IMR-90 (cell line): ENCODE data around the gene ELL. TPM values are rescaled to one million over a fixed set of nuclear protein-coding genes. Genes with fewer than 3 reads are reported as not detected.

Experiments
- ATAC-seq: fragments of 200-7000 bp; cut with Tn5 transposase; 2 replicates; pipeline ENCODE4 v1.9.1; 2020; ENCODE audit warnings: low read depth, mild to moderate bottlenecking, moderate library complexity
- BruUV-seq: library from RNA; stranded (reverse); fragments of 400-500 nt; replicated peaks from 2 replicates; lab custom pipeline; 2021; lab: Mats Ljungman, UMichigan
- CTCF ChIA-PET: fragments of 300-600 bp; formaldehyde crosslinking; extraction: SDS; loops from one replicate; lab custom pipeline; 2021; ENCODE audit warnings: antibody characterized with exemption; lab: Yijun Ruan, JAX
- POLR2A ChIA-PET: fragments of 300-600 bp; sonication (Branson Sonifier 250); formaldehyde crosslinking; loops from one replicate; lab custom pipeline; 2022; ENCODE audit warnings: antibody characterized with exemption; ENCODE audit not compliant: unreplicated experiment; lab: Charles Lee
- DNase-seq: peaks from one replicate; pipeline ENCODE4 v3.0.0; 2013
- H2AFZ ChIP-seq: replicated peaks from 2 replicates; pipeline ENCODE3; 2013; ENCODE audit warnings: low read length, mild to moderate bottlenecking; ENCODE audit not compliant: poor library complexity
- H2AK5ac ChIP-seq: 2 replicates; pipeline ENCODE4 v1.6.1; 2013; ENCODE audit warnings: low read depth, low read length, inconsistent platforms
- H2AK9ac ChIP-seq: replicated peaks from 2 replicates; pipeline ENCODE3; 2013; ENCODE audit warnings: mild to moderate bottlenecking, low read depth, low read length, moderate library complexity; ENCODE audit not compliant: poor library complexity
- H2BK120ac ChIP-seq: 2 replicates; pipeline ENCODE4 v1.6.1; 2013; ENCODE audit warnings: low read depth, low read length, inconsistent platforms
- H2BK15ac ChIP-seq: 3 replicates; pipeline ENCODE4 v1.6.1; 2013; ENCODE audit warnings: low read depth, low read length, inconsistent platforms
- H2BK20ac ChIP-seq: 2 replicates; pipeline ENCODE4 v1.6.1; 2013; ENCODE audit warnings: low read depth, mild to moderate bottlenecking, inconsistent platforms, low read length, moderate library complexity
- H2BK5ac ChIP-seq: 2 replicates; pipeline ENCODE4 v1.6.1; 2013; ENCODE audit warnings: mild to moderate bottlenecking, low read depth, low read length, inconsistent platforms; ENCODE audit not compliant: poor library complexity, severe bottlenecking
- H3K14ac ChIP-seq: replicated peaks from 2 replicates; pipeline ENCODE4 v1.6.1; 2013; ENCODE audit warnings: low read depth, low read length, inconsistent platforms
- H3K18ac ChIP-seq: 2 replicates; pipeline ENCODE4 v1.6.1; 2013; ENCODE audit warnings: low read depth, low read length, control low read depth
- H3K23ac ChIP-seq: 2 replicates; pipeline ENCODE4 v1.6.1; 2013; ENCODE audit warnings: low read depth, low read length, inconsistent platforms
- H3K27ac ChIP-seq: 2 replicates; pipeline ENCODE4 v1.5.1; 2013; ENCODE audit warnings: mild to moderate bottlenecking, control low read depth, low read length; ENCODE audit not compliant: insufficient read depth
- H3K27me3 ChIP-seq: 2 replicates; pipeline ENCODE4 v1.6.1; 2013; ENCODE audit warnings: low read length; ENCODE audit not compliant: control insufficient read depth, insufficient read depth
- H3K36me3 ChIP-seq: 2 replicates; pipeline ENCODE4 v1.6.1; 2013; ENCODE audit warnings: low read length, mixed read lengths; ENCODE audit not compliant: control insufficient read depth, insufficient read depth
- H3K4ac ChIP-seq: 2 replicates; pipeline ENCODE4 v1.6.1; 2013; ENCODE audit warnings: low read depth, low read length, inconsistent platforms
- H3K4me1 ChIP-seq: 2 replicates; pipeline ENCODE4 v1.6.1; 2013; ENCODE audit warnings: low read length, mixed read lengths; ENCODE audit not compliant: control insufficient read depth, insufficient read depth
- H3K4me2 ChIP-seq: 2 replicates; pipeline ENCODE4 v1.6.1; 2013; ENCODE audit warnings: low read depth, mild to moderate bottlenecking, control low read depth, low read length, moderate library complexity
- H3K4me3 ChIP-seq: 2 replicates; pipeline ENCODE4 v1.5.1; 2013; ENCODE audit warnings: low read depth, mild to moderate bottlenecking, control low read depth, low read length, moderate library complexity; ENCODE audit not compliant: insufficient read depth
- H3K56ac ChIP-seq: 2 replicates; pipeline ENCODE4 v1.6.1; 2013; ENCODE audit warnings: low read length, inconsistent platforms; ENCODE audit not compliant: insufficient read depth; ENCODE audit errors: extremely low read depth
- H3K79me1 ChIP-seq, 2 experiments: 2 replicates each; pipeline ENCODE4 v1.6.1; 2013; ENCODE audit warnings: low read length in 2 of 2, inconsistent platforms in 1 of 2, low read depth in 1 of 2
- H3K9ac ChIP-seq: 2 replicates; pipeline ENCODE4 v1.6.1; 2013; ENCODE audit warnings: low read depth, low read length, control low read depth
- H3K9me1 ChIP-seq: 2 replicates; pipeline ENCODE4 v1.6.1; 2013; ENCODE audit warnings: low read length, inconsistent platforms; ENCODE audit not compliant: insufficient read depth
- H3K9me3 ChIP-seq: 2 replicates; pipeline ENCODE4 v1.6.1; 2013; ENCODE audit warnings: low read length; ENCODE audit not compliant: control insufficient read depth, insufficient read depth
- H4K20me1 ChIP-seq: 2 replicates; pipeline ENCODE4 v1.6.1; 2013; ENCODE audit warnings: low read length, inconsistent platforms; ENCODE audit not compliant: insufficient read depth
- H4K5ac ChIP-seq: 2 replicates; pipeline ENCODE4 v1.6.1; 2013; ENCODE audit warnings: mild to moderate bottlenecking, low read depth, low read length, control low read depth
- H4K8ac ChIP-seq, 2 experiments: 2 replicates each; pipeline ENCODE4 v1.6.1; 2013; ENCODE audit warnings: low read depth in 2 of 2, low read length in 2 of 2, control low read depth in 1 of 2, inconsistent platforms in 1 of 2
- H4K91ac ChIP-seq: 2 replicates; pipeline ENCODE4 v1.6.1; 2013; ENCODE audit warnings: low read depth, low read length, inconsistent platforms; ENCODE audit not compliant: insufficient read depth
- BHLHE40 ChIP-seq: fragments of 150-350 bp; IDR thresholded peaks from 2 replicates; pipeline ENCODE4 v1.6.1; 2016; ENCODE audit warnings: mild to moderate bottlenecking, low read depth, low read length
- CEBPB ChIP-seq: IDR thresholded peaks from 2 replicates; pipeline ENCODE4 v1.6.1; 2012; ENCODE audit warnings: low read depth, low read length, improper control_type of control experiment
- MAZ ChIP-seq: IDR thresholded peaks from 2 replicates; pipeline ENCODE4 v1.6.1; 2012; ENCODE audit warnings: low read depth, mild to moderate bottlenecking, low read length, improper control_type of control experiment, moderate library complexity, borderline replicate concordance
- MXI1 ChIP-seq: IDR thresholded peaks from 2 replicates; pipeline ENCODE4 v1.6.1; 2012; ENCODE audit warnings: low read depth, mild to moderate bottlenecking, low read length, moderate library complexity, borderline replicate concordance
- SMC3 ChIP-seq: fragments of 150-350 bp; IDR thresholded peaks from 2 replicates; pipeline ENCODE4 v1.6.1; 2016; ENCODE audit warnings: low read depth, mild to moderate bottlenecking, antibody characterized with exemption, low read length, moderate library complexity
- WGBS, 2 experiments: methylation state at CpG; one replicate each; pipeline versions ENCODE4 v1.1.5 to v1.1.7; 2013; ENCODE audit warnings: missing lambda C conversion rate in 2 of 2; ENCODE audit not compliant: insufficient read length in 1 of 2; ENCODE audit errors: extremely low coverage in 2 of 2; 5-methylcytosine and 5-hydroxymethylcytosine counted together
- dilution Hi-C: fragments of 300-500 bp; cut with HindIII; formaldehyde crosslinking; loops from one replicate; pipeline ENCODE4 v1.14.3; 2018; ENCODE audit warnings: low sequenced_read_pairs; ENCODE audit not compliant: unreplicated experiment
- in situ Hi-C: fragments of 300-500 bp; cut with MboI; formaldehyde crosslinking; loops from 3 replicates; pipeline ENCODE4 v1.14.3; 2019; ENCODE audit warnings: low sequenced_read_pairs, inconsistent platforms, mixed read lengths
- intact Hi-C: fragments of 100-400 bp; cut with micrococcal nuclease; formaldehyde crosslinking; loops from 2 replicates; pipeline ENCODE4 v1.10.0; 2022
- polyA plus RNA-seq, 3 experiments: library from polyadenylated mRNA; depleted of rRNA; stranded (reverse); fragments of >200 nt; gene quantifications; 2 replicates each; pipeline ENCODE4 v1.2.3, GENCODE V29; 2012; ENCODE audit warnings: low replicate concordance in 1 of 3
- total RNA-seq: library from RNA; depleted of rRNA; stranded (reverse); fragments of >200 nt; gene quantifications from 2 replicates; pipeline ENCODE4 v1.2.3, GENCODE V29; 2012

The ELL gene
- total and polyA plus RNA-seq, 2 of the 4 experiments (the other 2 are of a cell fraction), result 6.3 to 13.1 TPM

- Histone ChIP-seq H2BK20ac (peak overlapping the region; percentile 75), H2AK5ac (peak overlapping the region; percentile 100), H3K23ac (peak overlapping the region; percentile 94), H3K4me2 (peak overlapping the region; percentile 58), H3K36me3 (peaks cover 3% of the 10 kb centered on the region; the same call in 1 of the 2 replicates), H4K91ac (peak overlapping the region; percentile 92), H3K79me1 (peaks cover 30 to 98% of the 10 kb centered on the region in 2 experiments), H3K27ac (peak overlapping the region; percentile 96), H3K4me3 (no peak overlapping the region), H2BK15ac (peak overlapping the region; percentile 91; the same call in 2 of the 3 replicates), H4K20me1 (peaks cover 57% of the 10 kb centered on the region), H3K14ac (peak overlapping the region; percentile 66), H3K4me1 (peaks cover 35% of the 10 kb centered on the region), H3K4ac (peak overlapping the region; percentile 95), H4K8ac (peak overlapping the region; percentile 72 to 94), H3K18ac (peak overlapping the region; percentile 81), H4K5ac (peak overlapping the region; percentile 85), H3K27me3 (no peaks in the 10 kb centered on the region), H3K9me1 (peaks cover 48% of the 10 kb centered on the region), H3K56ac (peak overlapping the region; percentile 44), H2BK5ac (peak overlapping the region; percentile 98), H2AK9ac (peak overlapping the region; percentile 97), H2AFZ (peak overlapping the region; percentile 77), H3K9ac (peak overlapping the region; percentile 61), H3K9me3 (no peaks in the 10 kb centered on the region), H2BK120ac (peak overlapping the region; percentile 94)
- TF ChIP-seq MXI1, result peak; percentile 43; the same call in 1 of the 2 replicates
- TF ChIP-seq BHLHE40, result peak; percentile 21; the same call in 1 of the 2 replicates
- peak; percentile 58; the same call in 1 of the 2 replicates for TF ChIP-seq MAZ
- no peak for TF ChIP-seq SMC3
- TF ChIP-seq CEBPB, result peak; percentile 64; the same call in 1 of the 2 replicates
- ATAC-seq (peak; percentile 41), DNase-seq (peak; percentile 64)
- in situ Hi-C loops, result no loop called here
- BruUV-seq, result no TSS peak
- intact Hi-C loops, result no loop called here
- ChIA-PET CTCF (no interaction called here), POLR2A (no interaction called here)
- 25% methylated on average over 3 of the region's 13 CpGs; no CpG with 5 or more reads in 1 of the 2 experiments for WGBS, 2 experiments
- dilution Hi-C loops, result no loop called here
Observed at GRCh38 chr19:18480006-18480691, 41.7 kb downstream of the ELL start.
